GM21515 (cell line): Measurements from ENCODE around the gene SIVA1.

ENCODE experiments used
- ATAC-seq: cut with Tn5 transposase; IDR thresholded peaks from one replicate; pipeline ENCODE4 v1.9.1; 2021; ENCODE audit not compliant: unreplicated experiment

SIVA1 gene

GRCh38 chr14:104782086-104782807, 29.3 kb downstream of the SIVA1 start:
- ATAC-seq: no peak

GRCh38 chr14:104782808-104783139, 29.8 kb downstream of the SIVA1 start:
- no peak for ATAC-seq

GRCh38 chr14:104783484-104784217, 30.7 kb downstream of the SIVA1 start:
- ATAC-seq: no peak

- ATAC-seq: no peak
These were observed 31.2 kb downstream of the SIVA1 start for GRCh38 chr14:104784218-104784568.

GRCh38 chr14:104784846-104785707, 32.1 kb downstream of the SIVA1 start:
- ATAC-seq: no peak

- no peak for ATAC-seq
These were observed 32.7 kb downstream of the SIVA1 start for GRCh38 chr14:104785708-104786080.

GRCh38 chr14:104786091-104786586, 33.2 kb downstream of the SIVA1 start:
- ATAC-seq: no peak

- ATAC-seq: no peak
These were observed 34.1 kb downstream of the SIVA1 start for GRCh38 chr14:104786726-104787675.

GRCh38 chr14:104787736-104788135, 34.8 kb downstream of the SIVA1 start:
- ATAC-seq: no peak

GRCh38 chr14:104788161-104788818, 35.3 kb downstream of the SIVA1 start:
- ATAC-seq: no peak

GRCh38 chr14:104788873-104789663, 36.1 kb downstream of the SIVA1 start:
- no peak for ATAC-seq

- no peak for ATAC-seq
These were observed 37.1 kb downstream of the SIVA1 start for GRCh38 chr14:104789752-104790743.

GRCh38 chr14:104791425-104791824, 38.5 kb downstream of the SIVA1 start:
- no peak for ATAC-seq

GRCh38 chr14:104792101-104792884, 39.3 kb downstream of the SIVA1 start:
- no peak for ATAC-seq

- ATAC-seq: no peak
These were observed 40.2 kb downstream of the SIVA1 start for GRCh38 chr14:104792945-104793702.

GRCh38 chr14:104793703-104793959, 40.7 kb downstream of the SIVA1 start:
- ATAC-seq: no peak

- no peak for ATAC-seq
These were observed 41.2 kb downstream of the SIVA1 start for GRCh38 chr14:104794099-104794498.
